ENCODE measurements around the gene IFI35.
"Not testable (repeated sequence)": the region's sequence is repeated elsewhere in the genome, so short reads cannot be mapped to it uniquely, and the experiment has no call there.

IFI35 gene

GRCh38 chr17:43024407-43025289, 18.1 kb downstream of the IFI35 start, which contains the start of gene RND2:
Gene RND2, plus strand, starts transcription at chr17:43025231. Its CDS starts 117 bp downstream, at chr17:43025348.
- peak; percentile 80 for DNase-seq

- DNase-seq: no peak
These were observed 18.7 kb downstream of the IFI35 start for GRCh38 chr17:43025290-43025657.

- DNase-seq: no peak
These were observed 19.4 kb downstream of the IFI35 start for GRCh38 chr17:43025766-43026537.

- DNase-seq: no peak
These were observed 20.0 kb downstream of the IFI35 start for GRCh38 chr17:43026595-43026994.

GRCh38 chr17:43027091-43028032, 20.8 kb downstream of the IFI35 start:
- no peak for DNase-seq

GRCh38 chr17:43028221-43028861, 21.8 kb downstream of the IFI35 start:
- DNase-seq: no peak

GRCh38 chr17:43030137-43030767, 23.7 kb downstream of the IFI35 start:
- no peak for DNase-seq

- DNase-seq: no peak
These were observed 25.1 kb downstream of the IFI35 start for GRCh38 chr17:43031666-43032065.

GRCh38 chr17:43033948-43034881, 27.6 kb downstream of the IFI35 start:
- no peak for DNase-seq

- no peak for DNase-seq
These were observed 28.3 kb downstream of the IFI35 start for GRCh38 chr17:43034894-43035293.

GRCh38 chr17:43039646-43040045, 33.1 kb downstream of the IFI35 start:
- no peak for DNase-seq

GRCh38 chr17:43040655-43041054, 34.1 kb downstream of the IFI35 start:
- no peak for DNase-seq

GRCh38 chr17:43042025-43042628, 35.5 kb downstream of the IFI35 start:
- no peak for DNase-seq

- DNase-seq: no peak
These were observed 36.7 kb downstream of the IFI35 start for GRCh38 chr17:43043307-43043706.

GRCh38 chr17:43044024-43044423, 37.4 kb downstream of the IFI35 start:
- no peak for DNase-seq

- no peak for DNase-seq
These were observed 45.4 kb downstream of the IFI35 start for GRCh38 chr17:43051969-43052368.

- not testable (repeated sequence) for DNase-seq
These were observed 46.4 kb downstream of the IFI35 start for GRCh38 chr17:43053008-43053407.

GRCh38 chr17:43056051-43056450, 49.5 kb downstream of the IFI35 start:
- DNase-seq: no peak

- no peak for DNase-seq
These were observed 56.5 kb downstream of the IFI35 start for GRCh38 chr17:43062984-43063638.
